ENCODE data around the gene NES. TPM values are rescaled to one million over a fixed set of nuclear protein-coding genes. Genes with fewer than 3 reads are reported as not detected.
A peak's percentile ranks its signal among the peaks of the same experiment; 100 is the strongest.

The NES gene
- total and polyA plus RNA-seq, 2 experiments from 2014 or later, result 3.6 to 13.8 TPM

DNA sequence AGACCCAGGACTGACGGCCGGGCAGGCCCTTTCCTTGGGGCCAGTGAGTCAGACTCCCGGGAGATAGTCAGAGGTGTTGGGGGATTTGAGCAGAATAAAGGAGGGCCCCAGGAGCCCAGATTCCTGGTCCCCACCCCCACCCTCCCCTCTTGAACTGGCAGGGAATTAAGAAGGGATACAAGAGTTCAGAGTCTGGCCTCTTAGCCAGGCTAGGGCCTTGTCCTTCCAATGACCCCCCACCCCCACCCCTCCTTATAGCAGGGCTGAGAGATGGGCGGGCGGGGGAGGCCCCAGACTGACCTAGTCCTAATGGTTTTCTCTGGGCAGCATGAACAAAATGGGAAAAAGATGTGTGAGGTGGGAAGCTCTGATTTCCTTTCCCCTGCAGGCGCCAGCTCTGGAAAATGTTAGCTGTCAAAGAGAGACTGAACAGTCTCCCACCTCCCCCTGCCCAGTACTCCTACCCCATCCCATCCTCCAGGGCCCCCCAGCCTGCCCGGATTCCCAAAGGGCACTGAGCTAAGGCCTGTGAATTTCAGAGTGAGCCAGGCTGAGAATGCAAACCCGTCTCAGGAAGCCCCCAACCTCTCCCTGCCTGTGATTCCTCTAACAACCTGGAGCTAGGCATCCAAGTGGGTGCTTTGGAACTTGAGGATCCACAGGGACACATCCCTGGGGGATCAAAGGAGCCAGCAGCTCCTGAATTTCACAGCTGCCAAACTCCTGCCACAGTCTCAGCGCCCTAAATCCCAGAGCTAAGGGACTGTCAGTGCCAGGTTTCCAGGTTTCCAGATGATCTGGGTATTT lies 34.0 kb upstream of the NES start:
- peaks cover 63% of the 10 kb centered on the region for H3K4me1 ChIP-seq (ENCODE audit: insufficient read depth)
- no peaks in the 10 kb centered on the region for H3K27me3 ChIP-seq
- no peak for DNase-seq (ENCODE audit: low spot score)
- H2AFZ ChIP-seq, result no peak overlapping the region
- peak overlapping the region; percentile 49 for H3K4me2 ChIP-seq
- no peaks in the 10 kb centered on the region for H4K20me1 ChIP-seq (ENCODE audit: insufficient read depth, poor library complexity, severe bottlenecking)
- TF ChIP-seq CTCF (IDR thresholded peaks at IDR 0.05; ENCODE audit: poor library complexity) (no peak), EZH2phosphoT487 (IDR thresholded peaks at IDR 0.05; ENCODE audit: low read depth, severe bottlenecking, unreplicated experiment) (no peak), EZH2 (IDR thresholded peaks at IDR 0.05; ENCODE audit: borderline replicate concordance) (no peak)
- H3K4me3 ChIP-seq, result no peak overlapping the region
- 39% methylated on average over 6 of the region's 9 CpGs for whole genome bisulfite sequencing (ENCODE audit: low lambda C conversion rate, missing lambda C conversion rate)
- no peaks in the 10 kb centered on the region for H3K36me3 ChIP-seq (replicated peaks; ENCODE audit: insufficient read depth, low read depth)
- H3K9me2 ChIP-seq (replicated peaks; ENCODE audit: insufficient read depth), result no peaks in the 10 kb centered on the region
- no peaks in the 10 kb centered on the region for H3K79me2 ChIP-seq
- H3K9me3 ChIP-seq (ENCODE audit: low read depth), result no peaks in the 10 kb centered on the region
- peak overlapping the region; percentile 88 for H3K27ac ChIP-seq

DNA sequence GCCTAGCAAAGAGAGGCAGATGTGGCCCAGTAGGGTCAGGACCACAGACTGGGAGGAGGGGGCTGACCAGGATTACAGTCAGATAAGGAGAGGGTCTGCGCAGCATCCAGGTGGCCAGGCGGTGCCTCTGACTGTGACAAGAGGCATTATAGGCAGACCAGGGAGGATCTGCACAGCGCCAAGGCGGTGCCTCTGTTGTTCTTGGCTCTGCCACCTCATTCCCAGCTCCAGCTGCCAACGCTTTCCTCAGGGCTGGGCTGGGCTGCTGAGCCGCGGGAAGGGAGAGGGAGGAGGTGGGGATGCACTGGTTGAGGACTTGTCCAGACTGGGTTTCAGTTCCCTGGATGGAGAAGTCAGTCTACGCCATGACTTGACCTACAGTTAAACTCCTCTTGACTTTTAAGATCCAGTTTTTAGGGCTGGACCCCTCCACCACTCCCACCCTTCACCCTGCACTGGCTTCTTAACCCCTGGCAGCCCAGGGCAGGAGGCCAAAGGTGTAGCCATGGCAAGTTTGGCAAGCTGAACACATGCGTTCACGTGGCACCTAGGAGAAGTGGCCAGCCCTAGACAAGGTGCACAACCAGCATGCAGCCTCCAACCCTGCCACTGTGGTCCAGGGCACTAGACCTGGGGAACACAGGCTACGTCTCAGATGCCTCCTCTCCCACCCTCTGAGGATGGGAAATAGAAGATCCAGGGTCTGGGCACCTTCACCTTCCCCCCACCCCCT lies 32.7 kb upstream of the NES start:
- Histone ChIP-seq H3K27me3 (no peaks in the 10 kb centered on the region), H3K79me2 (peaks cover 3% of the 10 kb centered on the region), H3K9me3 (ENCODE audit: low read depth) (no peaks in the 10 kb centered on the region), H3K4me3 (no peak overlapping the region), H4K20me1 (ENCODE audit: insufficient read depth, poor library complexity, severe bottlenecking) (no peaks in the 10 kb centered on the region), H3K9me2 (replicated peaks; ENCODE audit: insufficient read depth) (no peaks in the 10 kb centered on the region), H3K4me1 (ENCODE audit: insufficient read depth) (peaks cover 76% of the 10 kb centered on the region), H3K27ac (peak overlapping the region; percentile 97), H3K36me3 (replicated peaks; ENCODE audit: insufficient read depth, low read depth) (no peaks in the 10 kb centered on the region), H3K4me2 (peak overlapping the region; percentile 92), H2AFZ (no peak overlapping the region)
- TF ChIP-seq EZH2 (IDR thresholded peaks at IDR 0.05; ENCODE audit: borderline replicate concordance) (no peak), CTCF (IDR thresholded peaks at IDR 0.05; ENCODE audit: poor library complexity) (no peak), EZH2phosphoT487 (IDR thresholded peaks at IDR 0.05; ENCODE audit: low read depth, severe bottlenecking, unreplicated experiment) (no peak)
- 66% methylated on average over 11 of the region's 11 CpGs for WGBS (ENCODE audit: low lambda C conversion rate, missing lambda C conversion rate)
- DNase-seq (ENCODE audit: low spot score), result peak; percentile 59

- no peaks in the 10 kb centered on the region for H3K9me2 ChIP-seq (replicated peaks; ENCODE audit: insufficient read depth)
- peak overlapping the region; percentile 92 for H3K4me2 ChIP-seq
- H3K27me3 ChIP-seq, result no peaks in the 10 kb centered on the region
Observed at GRCh38 chr1:156709031-156709430, 31.8 kb upstream of the NES start.

More at GRCh38 chr1:156709031-156709430, 31.8 kb upstream of the NES start:
- no peak for TF ChIP-seq EZH2phosphoT487 (IDR thresholded peaks at IDR 0.05; ENCODE audit: low read depth, severe bottlenecking, unreplicated experiment)
- TF ChIP-seq EZH2 (IDR thresholded peaks at IDR 0.05; ENCODE audit: borderline replicate concordance), result no peak
- TF ChIP-seq CTCF (IDR thresholded peaks at IDR 0.05; ENCODE audit: poor library complexity), result no peak
- H3K79me2 ChIP-seq, result peaks cover 11% of the 10 kb centered on the region
- no peaks in the 10 kb centered on the region for H4K20me1 ChIP-seq (ENCODE audit: insufficient read depth, poor library complexity, severe bottlenecking)
- peak overlapping the region; percentile 97 for H3K27ac ChIP-seq
- peaks cover 85% of the 10 kb centered on the region for H3K4me1 ChIP-seq (ENCODE audit: insufficient read depth)
- no peaks in the 10 kb centered on the region for H3K9me3 ChIP-seq (ENCODE audit: low read depth)
- no peak overlapping the region for H2AFZ ChIP-seq
- no peak overlapping the region for H3K4me3 ChIP-seq
- no peaks in the 10 kb centered on the region for H3K36me3 ChIP-seq (replicated peaks; ENCODE audit: insufficient read depth, low read depth)
- DNase-seq (ENCODE audit: low spot score), result no peak
- 57% methylated on average over 4 of the region's 4 CpGs for WGBS (ENCODE audit: low lambda C conversion rate, missing lambda C conversion rate)
